SK-N-SH treated with all-trans-retinoic acid at 6 μM for 48 hours (cell line): ENCODE results near the gene PAK6.

Source experiments
- ATAC-seq: fragments of 200-7000 bp; cut with Tn5 transposase; 3 replicates; pipeline ENCODE4 v1.9.1; 2020; ENCODE audit warnings: mild to moderate bottlenecking, moderate library complexity
- ARNTL ChIP-seq: fragments of 450-650 bp; formaldehyde crosslinking; IDR thresholded peaks from 2 replicates; pipeline ENCODE4 v1.5.0; 2020; ENCODE audit warnings: low read depth, mild to moderate bottlenecking, moderate library complexity, borderline replicate concordance
- BACH2 ChIP-seq: fragments of 250-450 bp; sonication (Bioruptor Pico); IDR thresholded peaks from 2 replicates; pipeline ENCODE4 v1.9.0; 2021; ENCODE audit warnings: mild to moderate bottlenecking, borderline replicate concordance
- ESRRG ChIP-seq: fragments of 250-450 bp; sonication (Bioruptor Pico); IDR thresholded peaks from 2 replicates; pipeline ENCODE4 v1.6.1; 2021; ENCODE audit warnings: mild to moderate bottlenecking
- GLIS3 ChIP-seq: fragments of 250-450 bp; sonication (Bioruptor Pico); IDR thresholded peaks from 2 replicates; pipeline ENCODE4 v1.5.0; 2020; ENCODE audit warnings: mild to moderate bottlenecking, moderate library complexity
- ISL1 ChIP-seq: fragments of 250-450 bp; sonication (Bioruptor Pico); IDR thresholded peaks from 2 replicates; pipeline ENCODE4 v2.1.2; 2022; ENCODE audit warnings: mild to moderate bottlenecking, moderate library complexity
- OSR1 ChIP-seq: fragments of 250-450 bp; sonication (Bioruptor Pico); IDR thresholded peaks from 2 replicates; pipeline ENCODE4 v1.8.0; 2022; ENCODE audit warnings: moderate library complexity, mild to moderate bottlenecking, inconsistent platforms
- PPARA ChIP-seq: fragments of 250-450 bp; sonication (Bioruptor Pico); IDR thresholded peaks from 2 replicates; pipeline ENCODE4 v1.5.0; 2020; ENCODE audit warnings: mild to moderate bottlenecking, borderline replicate concordance
- RARB ChIP-seq: fragments of 250-450 bp; sonication (Bioruptor Pico); IDR thresholded peaks from 2 replicates; pipeline ENCODE4 v1.8.0; 2021; ENCODE audit warnings: mild to moderate bottlenecking, moderate library complexity
- SNAI2 ChIP-seq: fragments of 250-450 bp; sonication (Bioruptor Pico); IDR thresholded peaks from 2 replicates; pipeline ENCODE4 v1.5.0; 2020; ENCODE audit warnings: mild to moderate bottlenecking, moderate library complexity
- TCF4 ChIP-seq: fragments of 250-450 bp; sonication (Bioruptor Pico); IDR thresholded peaks from 2 replicates; pipeline ENCODE4 v1.8.0; 2021; ENCODE audit warnings: mild to moderate bottlenecking, moderate library complexity, borderline replicate concordance
- TOX ChIP-seq: fragments of 250-450 bp; sonication (Bioruptor Pico); IDR thresholded peaks from 2 replicates; pipeline ENCODE4 v1.8.0; 2021; ENCODE audit warnings: mild to moderate bottlenecking, moderate library complexity, borderline replicate concordance
- ZFP3 ChIP-seq: fragments of 250-450 bp; sonication (Bioruptor Pico); IDR thresholded peaks from 2 replicates; pipeline ENCODE4 v1.5.0; 2020; ENCODE audit warnings: mild to moderate bottlenecking, moderate library complexity
- ZFP30 ChIP-seq: fragments of 450-650 bp; formaldehyde crosslinking; IDR thresholded peaks from 2 replicates; pipeline ENCODE4 v1.5.0; 2022; ENCODE audit warnings: mild to moderate bottlenecking, moderate library complexity
- ZNF565 ChIP-seq: fragments of 450-650 bp; formaldehyde crosslinking; conservative IDR thresholded peaks from 2 replicates; pipeline ENCODE4 v1.5.0; 2020; ENCODE audit warnings: low read depth, mild to moderate bottlenecking, moderate library complexity
- ZNF70 ChIP-seq: fragments of 450-650 bp; formaldehyde crosslinking; IDR thresholded peaks from 2 replicates; pipeline ENCODE4 v1.5.0; 2020; ENCODE audit warnings: mild to moderate bottlenecking, moderate library complexity
- ZNF8 ChIP-seq: fragments of 450-650 bp; formaldehyde crosslinking; IDR thresholded peaks from 2 replicates; pipeline ENCODE4 v1.5.0; 2020; ENCODE audit warnings: mild to moderate bottlenecking, moderate library complexity
- TF ChIP-seq, protein P1 (sequence below): fragments of 250-450 bp; sonication (Bioruptor Pico); IDR thresholded peaks from 2 replicates; pipeline ENCODE4 v1.5.0; 2020; ENCODE audit warnings: mild to moderate bottlenecking, moderate library complexity
- TF ChIP-seq, protein P2 (sequence below): fragments of 250-450 bp; sonication (Bioruptor Pico); IDR thresholded peaks from 2 replicates; pipeline ENCODE4 v1.5.1; 2020; ENCODE audit warnings: low read depth, mild to moderate bottlenecking, moderate library complexity
- TF ChIP-seq, protein P3 (sequence below): fragments of 250-450 bp; sonication (Bioruptor Pico); IDR thresholded peaks from 2 replicates; pipeline ENCODE4 v1.8.0; 2021; ENCODE audit warnings: low read depth, mild to moderate bottlenecking, moderate library complexity, borderline replicate concordance

Gene PAK6

DNA sequence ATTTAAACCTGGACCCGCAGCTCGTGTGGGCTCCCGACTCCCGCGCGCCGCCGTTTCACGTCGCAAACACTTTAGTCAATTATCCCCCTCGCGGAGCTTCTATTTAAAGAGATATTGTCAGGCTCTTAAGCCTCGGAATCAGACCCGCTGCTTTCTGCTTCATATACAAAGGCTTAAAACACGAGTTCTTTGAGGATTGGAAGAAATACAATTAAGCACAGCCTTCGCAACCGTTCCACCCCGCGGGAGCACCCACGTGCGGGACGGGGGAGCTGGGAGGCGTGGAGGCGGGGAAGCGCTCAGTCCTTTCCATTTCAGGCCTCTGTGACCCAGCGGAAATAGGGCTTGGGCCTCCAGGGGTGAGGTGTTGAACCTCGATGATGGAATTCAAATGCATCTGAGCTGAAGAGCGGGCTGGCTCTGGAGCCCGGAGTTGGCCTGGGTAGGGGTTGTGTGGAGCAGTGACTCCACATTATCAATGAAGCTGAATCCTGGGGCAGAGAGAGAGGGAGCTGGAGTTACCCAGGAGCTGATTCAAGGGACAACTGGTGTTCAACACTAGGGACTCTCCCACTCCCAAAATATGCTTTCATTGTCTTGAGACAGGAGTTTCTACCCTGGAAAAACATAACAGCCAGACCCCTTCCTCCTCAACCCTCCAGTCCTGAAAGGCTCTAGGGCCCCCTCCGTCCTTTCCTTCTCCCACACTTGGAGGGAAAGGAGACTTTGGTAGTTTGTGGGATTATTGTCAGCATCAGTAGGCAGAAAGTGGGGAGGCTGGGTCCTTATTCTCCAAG, 41.6 kb downstream of the PAK6 start (continued):
- TF ChIP-seq, protein P1, sequence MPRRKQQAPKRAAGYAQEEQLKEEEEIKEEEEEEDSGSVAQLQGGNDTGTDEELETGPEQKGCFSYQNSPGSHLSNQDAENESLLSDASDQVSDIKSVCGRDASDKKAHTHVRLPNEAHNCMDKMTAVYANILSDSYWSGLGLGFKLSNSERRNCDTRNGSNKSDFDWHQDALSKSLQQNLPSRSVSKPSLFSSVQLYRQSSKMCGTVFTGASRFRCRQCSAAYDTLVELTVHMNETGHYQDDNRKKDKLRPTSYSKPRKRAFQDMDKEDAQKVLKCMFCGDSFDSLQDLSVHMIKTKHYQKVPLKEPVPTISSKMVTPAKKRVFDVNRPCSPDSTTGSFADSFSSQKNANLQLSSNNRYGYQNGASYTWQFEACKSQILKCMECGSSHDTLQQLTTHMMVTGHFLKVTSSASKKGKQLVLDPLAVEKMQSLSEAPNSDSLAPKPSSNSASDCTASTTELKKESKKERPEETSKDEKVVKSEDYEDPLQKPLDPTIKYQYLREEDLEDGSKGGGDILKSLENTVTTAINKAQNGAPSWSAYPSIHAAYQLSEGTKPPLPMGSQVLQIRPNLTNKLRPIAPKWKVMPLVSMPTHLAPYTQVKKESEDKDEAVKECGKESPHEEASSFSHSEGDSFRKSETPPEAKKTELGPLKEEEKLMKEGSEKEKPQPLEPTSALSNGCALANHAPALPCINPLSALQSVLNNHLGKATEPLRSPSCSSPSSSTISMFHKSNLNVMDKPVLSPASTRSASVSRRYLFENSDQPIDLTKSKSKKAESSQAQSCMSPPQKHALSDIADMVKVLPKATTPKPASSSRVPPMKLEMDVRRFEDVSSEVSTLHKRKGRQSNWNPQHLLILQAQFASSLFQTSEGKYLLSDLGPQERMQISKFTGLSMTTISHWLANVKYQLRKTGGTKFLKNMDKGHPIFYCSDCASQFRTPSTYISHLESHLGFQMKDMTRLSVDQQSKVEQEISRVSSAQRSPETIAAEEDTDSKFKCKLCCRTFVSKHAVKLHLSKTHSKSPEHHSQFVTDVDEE, result no peak
- TF ChIP-seq, all 23 proteins: peak for 0

DNA sequence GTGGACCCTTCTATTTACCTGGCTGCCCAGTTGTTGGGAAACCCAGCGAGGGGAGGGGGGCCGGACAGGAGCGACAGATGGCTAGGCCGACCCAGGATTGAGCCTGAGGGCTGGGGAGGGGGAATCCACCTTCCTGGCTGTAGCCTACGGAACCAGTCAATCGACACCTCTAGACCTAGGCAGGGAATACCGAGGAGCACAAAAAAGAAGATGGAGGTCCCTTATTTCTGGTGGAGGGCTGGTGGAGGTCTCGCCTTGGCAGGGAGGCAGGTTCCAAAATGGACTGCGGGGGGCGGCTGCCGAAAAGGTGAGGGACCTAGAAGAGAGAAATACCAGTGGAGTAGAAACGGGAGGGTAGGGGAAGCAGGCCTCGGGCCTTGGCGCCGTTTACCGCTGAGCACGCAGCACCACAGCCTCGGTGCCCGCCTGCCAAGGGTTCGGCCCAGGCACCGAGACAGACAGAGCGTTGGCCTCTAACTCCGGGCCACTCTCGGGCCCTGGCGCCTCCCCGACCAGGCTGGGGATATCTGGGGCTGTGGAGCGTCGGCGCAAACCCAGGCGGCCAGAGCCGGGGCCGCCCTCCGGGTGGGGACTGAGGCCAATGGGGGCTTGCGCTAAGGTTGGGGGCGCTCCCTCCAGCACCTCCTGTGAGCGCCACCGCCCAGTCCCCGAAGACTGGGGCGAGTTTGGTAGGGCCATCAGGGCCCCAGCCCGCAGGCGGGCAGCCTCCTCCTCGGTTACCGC, 42.4 kb downstream of the PAK6 start:
- TF ChIP-seq SNAI2 (CRISPR knock-in tag) (no peak), ESRRG (CRISPR knock-in tag) (no peak), PPARA (CRISPR knock-in tag) (no peak), ISL1 (no peak), ZNF70 (CRISPR knock-in tag) (no peak), TOX (CRISPR knock-in tag) (no peak), ZNF8 (CRISPR knock-in tag) (no peak)
- TF ChIP-seq, protein P2, sequence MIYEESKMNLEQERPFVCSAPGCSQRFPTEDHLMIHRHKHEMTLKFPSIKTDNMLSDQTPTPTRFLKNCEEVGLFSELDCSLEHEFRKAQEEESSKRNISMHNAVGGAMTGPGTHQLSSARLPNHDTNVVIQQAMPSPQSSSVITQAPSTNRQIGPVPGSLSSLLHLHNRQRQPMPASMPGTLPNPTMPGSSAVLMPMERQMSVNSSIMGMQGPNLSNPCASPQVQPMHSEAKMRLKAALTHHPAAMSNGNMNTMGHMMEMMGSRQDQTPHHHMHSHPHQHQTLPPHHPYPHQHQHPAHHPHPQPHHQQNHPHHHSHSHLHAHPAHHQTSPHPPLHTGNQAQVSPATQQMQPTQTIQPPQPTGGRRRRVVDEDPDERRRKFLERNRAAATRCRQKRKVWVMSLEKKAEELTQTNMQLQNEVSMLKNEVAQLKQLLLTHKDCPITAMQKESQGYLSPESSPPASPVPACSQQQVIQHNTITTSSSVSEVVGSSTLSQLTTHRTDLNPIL (CRISPR knock-in tag), result no peak
- no peak for ATAC-seq

DNA sequence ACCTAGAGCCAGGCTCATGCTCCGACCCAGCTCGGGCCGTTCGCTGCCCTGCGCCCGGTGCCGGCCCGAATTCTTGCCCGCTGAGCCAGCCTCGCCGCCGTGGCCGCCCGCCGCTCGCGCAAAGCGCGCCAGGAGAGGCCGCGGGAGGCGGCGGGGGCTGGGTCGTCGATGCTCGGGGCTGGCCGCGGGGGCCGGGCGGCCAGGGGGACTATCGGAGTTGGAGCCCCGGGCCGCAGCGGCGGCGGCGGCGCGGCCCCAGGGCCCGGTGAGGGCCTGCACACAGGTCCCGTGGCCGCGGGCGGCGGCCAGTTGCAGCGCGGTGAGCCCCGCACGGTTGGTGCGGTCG, 42.9 kb downstream of the PAK6 start:
- no peak for ATAC-seq
- no peak for TF ChIP-seq GLIS3 (CRISPR knock-in tag)
- TF ChIP-seq, protein P2 (CRISPR knock-in tag), result no peak
- TF ChIP-seq, protein P3, sequence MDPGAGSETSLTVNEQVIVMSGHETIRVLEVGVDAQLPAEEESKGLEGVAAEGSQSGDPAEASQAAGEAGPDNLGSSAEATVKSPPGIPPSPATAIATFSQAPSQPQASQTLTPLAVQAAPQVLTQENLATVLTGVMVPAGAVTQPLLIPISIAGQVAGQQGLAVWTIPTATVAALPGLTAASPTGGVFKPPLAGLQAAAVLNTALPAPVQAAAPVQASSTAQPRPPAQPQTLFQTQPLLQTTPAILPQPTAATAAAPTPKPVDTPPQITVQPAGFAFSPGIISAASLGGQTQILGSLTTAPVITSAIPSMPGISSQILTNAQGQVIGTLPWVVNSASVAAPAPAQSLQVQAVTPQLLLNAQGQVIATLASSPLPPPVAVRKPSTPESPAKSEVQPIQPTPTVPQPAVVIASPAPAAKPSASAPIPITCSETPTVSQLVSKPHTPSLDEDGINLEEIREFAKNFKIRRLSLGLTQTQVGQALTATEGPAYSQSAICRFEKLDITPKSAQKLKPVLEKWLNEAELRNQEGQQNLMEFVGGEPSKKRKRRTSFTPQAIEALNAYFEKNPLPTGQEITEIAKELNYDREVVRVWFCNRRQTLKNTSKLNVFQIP (CRISPR knock-in tag), result no peak
- no peak for TF ChIP-seq BACH2 (CRISPR knock-in tag)
- no peak for TF ChIP-seq ARNTL (CRISPR knock-in tag)
- TF ChIP-seq PPARA (CRISPR knock-in tag), result no peak
- TF ChIP-seq RARB (CRISPR knock-in tag), result no peak
- TF ChIP-seq ZNF70 (CRISPR knock-in tag), result no peak
- no peak for TF ChIP-seq ZFP3
- TF ChIP-seq ESRRG (CRISPR knock-in tag), result no peak
- no peak for TF ChIP-seq ISL1
- no peak for TF ChIP-seq ZFP30 (CRISPR knock-in tag)
- TF ChIP-seq OSR1, result no peak
- no peak for TF ChIP-seq SNAI2 (CRISPR knock-in tag)
- no peak for TF ChIP-seq TCF4 (CRISPR knock-in tag)

DNA sequence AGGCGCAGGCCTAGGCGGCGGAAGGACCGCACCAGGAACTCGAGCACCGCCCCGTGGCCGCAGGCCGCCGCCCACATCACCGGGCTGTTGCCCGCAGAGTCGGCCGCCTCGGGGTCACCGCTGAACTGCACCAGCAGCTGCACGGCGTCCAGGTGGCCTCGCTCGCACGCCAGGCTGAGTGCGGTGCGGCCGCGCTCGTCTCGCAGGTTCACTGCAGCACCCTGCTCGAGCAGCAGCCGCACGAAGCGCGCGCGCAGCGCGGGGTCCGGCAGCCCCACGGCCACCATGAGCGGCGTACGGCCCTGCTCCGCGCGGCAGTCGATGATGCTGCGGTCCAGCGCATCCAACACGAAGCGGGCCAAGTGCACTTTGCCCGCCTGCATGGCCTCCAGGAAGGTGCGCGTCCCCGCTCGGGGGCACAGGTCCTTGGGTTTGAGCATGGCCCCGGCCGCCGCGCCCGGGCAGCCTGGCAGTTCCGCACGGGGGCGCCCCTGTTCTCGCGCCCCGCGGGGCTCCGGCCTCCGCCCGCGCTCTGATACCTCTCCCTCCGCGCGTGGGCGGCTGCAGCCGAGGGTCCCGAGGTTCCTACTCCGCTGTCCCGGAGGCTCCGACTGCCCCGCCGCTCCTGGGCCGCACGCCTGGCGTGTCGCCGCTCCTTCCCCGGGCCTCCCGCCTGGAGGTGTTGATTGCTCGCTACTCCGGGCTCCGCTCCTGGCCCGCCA, 43.4 kb downstream of the PAK6 start:
- TF ChIP-seq TOX (CRISPR knock-in tag) (no peak), ZNF565 (CRISPR knock-in tag) (no peak), BACH2 (CRISPR knock-in tag) (no peak)
- peak; percentile 52 for ATAC-seq
